ENCODE measurements around the gene KAZN. TPM values are rescaled to one million over a fixed set of nuclear protein-coding genes. Genes with fewer than 3 reads are reported as not detected.

The KAZN gene
- total and polyA plus RNA-seq, 9 donors, result 10.1 to 56.4 (median 27.9) TPM

DNA sequence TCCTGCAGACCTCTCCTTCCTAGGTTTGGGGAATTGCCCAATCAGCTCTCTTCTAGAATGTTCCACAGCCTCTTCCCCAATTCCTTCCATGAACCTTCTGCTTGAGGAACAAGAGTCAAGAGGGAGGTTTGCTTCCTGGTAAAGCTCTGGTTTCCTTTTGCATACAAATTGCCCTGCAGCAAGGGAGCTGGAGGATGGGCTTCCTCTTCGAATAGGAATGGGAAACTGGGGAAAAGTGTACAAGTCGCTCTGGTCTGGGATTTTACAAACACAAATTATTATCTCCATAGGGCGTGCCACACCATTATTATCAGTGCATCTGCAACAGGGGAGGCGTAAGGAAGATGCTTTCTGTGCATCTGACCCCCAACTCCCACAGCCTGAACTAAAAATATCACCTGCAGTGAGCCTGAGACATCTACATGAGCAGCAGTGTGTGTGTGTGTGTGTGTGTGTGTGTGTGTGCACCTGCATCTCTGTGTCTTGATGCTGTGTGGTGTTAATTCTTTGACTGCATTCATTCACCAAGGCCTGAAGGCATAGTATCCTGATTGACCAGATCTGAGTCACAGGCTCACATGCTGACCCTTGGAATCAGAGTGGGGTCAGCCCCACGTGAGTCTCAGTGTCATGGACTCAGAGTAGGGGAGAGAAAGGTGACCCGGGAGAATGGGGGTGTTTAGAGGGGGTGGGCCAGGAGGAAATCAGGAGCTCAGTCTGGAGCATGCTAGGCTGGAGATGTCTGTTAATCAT, 272.9 kb downstream of the KAZN start:
- no peak overlapping the region for H3K4me3 ChIP-seq
- DNase-seq, result no peak
- no peaks in the 10 kb centered on the region for H3K9me3 ChIP-seq
- H3K36me3 ChIP-seq, result no peaks in the 10 kb centered on the region
- intact Hi-C loops (cut with DNase I), result no loop called here
- 64 to 68% (median 65%) methylated on average over 6 of the region's 6 CpGs for WGBS, 3 donors
- no peaks in the 10 kb centered on the region for H3K27me3 ChIP-seq
- no peaks in the 10 kb centered on the region for H3K4me1 ChIP-seq (ENCODE audit: insufficient read depth)
- no peak for TF ChIP-seq EP300 (IDR thresholded peaks at IDR 0.05)
- TF ChIP-seq POLR2A (IDR thresholded peaks at IDR 0.05), result no peak
- TF ChIP-seq, protein P1, sequence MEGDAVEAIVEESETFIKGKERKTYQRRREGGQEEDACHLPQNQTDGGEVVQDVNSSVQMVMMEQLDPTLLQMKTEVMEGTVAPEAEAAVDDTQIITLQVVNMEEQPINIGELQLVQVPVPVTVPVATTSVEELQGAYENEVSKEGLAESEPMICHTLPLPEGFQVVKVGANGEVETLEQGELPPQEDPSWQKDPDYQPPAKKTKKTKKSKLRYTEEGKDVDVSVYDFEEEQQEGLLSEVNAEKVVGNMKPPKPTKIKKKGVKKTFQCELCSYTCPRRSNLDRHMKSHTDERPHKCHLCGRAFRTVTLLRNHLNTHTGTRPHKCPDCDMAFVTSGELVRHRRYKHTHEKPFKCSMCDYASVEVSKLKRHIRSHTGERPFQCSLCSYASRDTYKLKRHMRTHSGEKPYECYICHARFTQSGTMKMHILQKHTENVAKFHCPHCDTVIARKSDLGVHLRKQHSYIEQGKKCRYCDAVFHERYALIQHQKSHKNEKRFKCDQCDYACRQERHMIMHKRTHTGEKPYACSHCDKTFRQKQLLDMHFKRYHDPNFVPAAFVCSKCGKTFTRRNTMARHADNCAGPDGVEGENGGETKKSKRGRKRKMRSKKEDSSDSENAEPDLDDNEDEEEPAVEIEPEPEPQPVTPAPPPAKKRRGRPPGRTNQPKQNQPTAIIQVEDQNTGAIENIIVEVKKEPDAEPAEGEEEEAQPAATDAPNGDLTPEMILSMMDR (IDR thresholded peaks at IDR 0.05), result no peak
- no peak overlapping the region for H3K27ac ChIP-seq

- Histone ChIP-seq H3K27ac (no peak overlapping the region), H3K4me3 (no peak overlapping the region), H3K36me3 (no peaks in the 10 kb centered on the region), H3K9me3 (no peaks in the 10 kb centered on the region), H3K27me3 (no peaks in the 10 kb centered on the region), H3K4me1 (ENCODE audit: insufficient read depth) (no peaks in the 10 kb centered on the region)
- intact Hi-C loops (cut with DNase I), result no loop called here
- no peak for DNase-seq
- TF ChIP-seq, protein P1 (IDR thresholded peaks at IDR 0.05), result no peak
- no peak for TF ChIP-seq POLR2A (IDR thresholded peaks at IDR 0.05)
- no peak for TF ChIP-seq EP300 (IDR thresholded peaks at IDR 0.05)
- WGBS, 3 donors, result 86 to 91% (median 90%) methylated on average over 3 of the region's 3 CpGs
Observed at GRCh38 chr1:14872762-14873161, 274.3 kb downstream of the KAZN start.

DNA sequence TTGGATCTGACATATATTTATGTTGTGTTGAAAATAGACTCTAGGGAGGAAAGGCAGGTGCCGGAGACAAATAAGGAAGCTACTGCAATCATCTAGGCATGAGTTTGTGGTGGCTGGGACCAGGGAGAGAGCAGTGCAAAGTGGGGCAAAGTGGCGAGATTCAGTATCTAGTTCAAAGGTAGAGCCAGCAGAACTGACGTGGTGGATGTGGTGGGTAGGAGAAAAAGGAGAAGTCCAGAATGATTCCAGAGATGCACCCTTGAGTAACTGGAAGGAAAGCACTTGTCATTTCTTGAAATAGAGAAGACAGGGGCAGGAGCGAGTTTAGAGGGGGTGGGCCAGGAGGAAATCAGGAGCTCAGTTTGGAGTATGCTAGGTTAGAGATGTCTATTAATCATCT, 275.2 kb downstream of the KAZN start:
- Histone ChIP-seq H3K27me3 (no peaks in the 10 kb centered on the region), H3K4me1 (ENCODE audit: insufficient read depth) (no peaks in the 10 kb centered on the region), H3K36me3 (no peaks in the 10 kb centered on the region), H3K9me3 (no peaks in the 10 kb centered on the region), H3K4me3 (no peak overlapping the region), H3K27ac (no peak overlapping the region)
- no peak for DNase-seq
- intact Hi-C loops (cut with DNase I), result no loop called here
- WGBS, 3 donors, result 69 to 74% (median 71%) methylated on average over 4 of the region's 4 CpGs
- TF ChIP-seq EP300 (IDR thresholded peaks at IDR 0.05) (no peak), POLR2A (IDR thresholded peaks at IDR 0.05) (no peak)
- TF ChIP-seq, protein P1 (IDR thresholded peaks at IDR 0.05), result no peak

DNA sequence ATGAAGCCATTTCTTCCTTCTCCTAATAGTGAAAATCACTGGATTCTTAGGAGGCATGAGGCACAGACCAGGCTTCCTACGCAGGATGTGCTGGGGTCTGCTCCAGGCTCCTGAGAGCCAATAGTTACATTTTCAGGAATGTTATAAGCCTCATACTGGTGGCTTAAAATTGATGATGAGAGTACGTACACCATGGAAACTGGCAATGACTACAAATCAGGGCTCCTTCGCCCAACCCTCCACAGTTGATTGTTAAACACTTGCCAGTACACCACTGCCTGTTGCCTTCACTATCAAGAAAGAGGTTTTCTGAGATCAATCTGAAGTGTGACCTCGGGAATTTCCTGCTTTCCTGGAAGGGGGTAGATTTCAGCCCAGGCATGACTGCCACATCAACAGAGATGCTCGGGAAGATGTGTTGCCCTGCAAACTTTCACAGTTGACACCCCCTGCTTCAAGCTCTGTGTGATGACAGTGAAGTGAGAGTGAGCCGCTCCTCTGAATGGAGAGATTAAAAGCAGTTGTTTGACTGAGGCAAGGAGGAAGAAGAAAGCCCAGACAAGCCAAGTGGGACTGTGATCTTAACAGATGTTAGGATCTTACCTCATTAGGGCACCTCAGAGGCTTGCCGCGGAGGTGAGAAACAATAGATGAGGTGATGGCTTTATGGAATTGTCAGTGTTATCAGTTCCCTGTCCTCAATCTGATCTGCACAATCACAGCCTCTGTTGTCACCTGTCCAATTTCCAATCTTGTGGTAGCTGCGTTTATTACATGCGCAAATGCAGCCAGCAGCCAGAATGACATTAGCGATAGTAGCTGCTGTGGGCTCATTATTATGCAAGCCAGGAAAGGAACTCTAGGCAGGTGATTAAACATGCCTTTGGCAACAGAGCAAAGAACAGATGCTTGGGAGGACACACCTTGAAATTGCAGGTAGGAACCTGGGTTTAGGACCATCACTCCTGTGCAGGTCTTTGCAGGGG, 277.3 kb downstream of the KAZN start:
- no peaks in the 10 kb centered on the region for H3K27me3 ChIP-seq
- DNase-seq, result no peak
- H3K27ac ChIP-seq, result no peak overlapping the region
- H3K9me3 ChIP-seq, result no peaks in the 10 kb centered on the region
- no peaks in the 10 kb centered on the region for H3K36me3 ChIP-seq
- intact Hi-C loops (cut with DNase I), result no loop called here
- no peak overlapping the region for H3K4me3 ChIP-seq
- 46 to 60% (median 59%) methylated on average over 11 of the region's 11 CpGs for WGBS, 3 donors
- no peak for TF ChIP-seq POLR2A (IDR thresholded peaks at IDR 0.05)
- TF ChIP-seq, protein P1 (IDR thresholded peaks at IDR 0.05), result no peak
- no peak for TF ChIP-seq EP300 (IDR thresholded peaks at IDR 0.05)
- H3K4me1 ChIP-seq (ENCODE audit: insufficient read depth), result no peaks in the 10 kb centered on the region
